ENCODE measurements around the gene SDC1. TPM values are rescaled to one million over a fixed set of nuclear protein-coding genes. Genes with fewer than 3 reads are reported as not detected.

SDC1 gene
- total and polyA plus RNA-seq, 2 donors from 2014 or later: 206 to 266 TPM

DNA sequence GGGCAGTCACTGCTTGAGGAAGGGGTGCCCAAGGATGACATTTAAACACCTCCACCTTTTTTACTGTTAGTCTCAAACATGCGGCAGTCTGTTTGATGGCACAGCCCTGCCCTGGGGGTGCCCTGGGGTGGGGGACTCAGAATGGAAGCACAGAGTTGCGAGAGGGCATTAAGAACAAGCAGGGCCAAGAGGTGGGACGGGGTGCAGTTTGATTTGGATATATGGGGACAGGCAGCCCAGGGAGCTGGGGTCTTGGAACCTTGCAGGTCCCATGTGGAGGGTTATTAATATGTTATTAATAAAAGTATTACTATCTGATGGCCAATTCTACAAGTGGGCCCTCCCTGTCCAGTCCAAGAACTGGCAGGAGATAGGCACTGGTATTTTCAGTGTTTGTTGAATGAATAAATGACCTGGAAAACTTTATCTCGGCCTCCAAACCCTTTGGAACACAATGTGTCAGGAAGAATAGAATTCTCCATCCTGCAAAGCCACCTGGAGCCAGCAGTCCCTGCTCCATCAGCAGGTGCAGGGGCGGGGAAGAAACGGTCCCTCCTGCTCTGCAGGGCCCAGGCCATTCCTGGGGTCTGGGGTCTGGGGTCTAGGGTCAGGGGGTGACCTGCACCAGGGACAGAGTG is 25.2 kb downstream of the SDC1 start:
- Histone ChIP-seq H3K36me3 (ENCODE audit: control insufficient read depth in 2 of 3, insufficient read depth in 3 of 3, low read length in 3 of 3) (peaks cover 0 to 19% (median 5%) of the 10 kb centered on the region in 3 donors), H3K4me1 (ENCODE audit: control insufficient read depth in 2 of 3, insufficient read depth in 2 of 3, low read depth in 1 of 3, low read length in 3 of 3) (peaks cover 2 to 10% (median 6%) of the 10 kb centered on the region in 3 donors), H3K9ac (ENCODE audit: low read length in 3 of 3) (no peak overlapping the region), H3K27me3 (ENCODE audit: control insufficient read depth, insufficient read depth, low read length) (no peaks in the 10 kb centered on the region), H3K9me3 (ENCODE audit: control insufficient read depth in 2 of 3, insufficient read depth in 1 of 3, low read length in 3 of 3) (no peaks in the 10 kb centered on the region), H3K27ac (ENCODE audit: low read depth in 2 of 2, low read length in 2 of 2) (no peak overlapping the region), H3K4me3 (ENCODE audit: low read length in 3 of 3) (no peak overlapping the region)
- intact Hi-C loops (cut with DNase I): no loop called here
- FAIRE-seq: no peak
- TF ChIP-seq, protein P1, sequence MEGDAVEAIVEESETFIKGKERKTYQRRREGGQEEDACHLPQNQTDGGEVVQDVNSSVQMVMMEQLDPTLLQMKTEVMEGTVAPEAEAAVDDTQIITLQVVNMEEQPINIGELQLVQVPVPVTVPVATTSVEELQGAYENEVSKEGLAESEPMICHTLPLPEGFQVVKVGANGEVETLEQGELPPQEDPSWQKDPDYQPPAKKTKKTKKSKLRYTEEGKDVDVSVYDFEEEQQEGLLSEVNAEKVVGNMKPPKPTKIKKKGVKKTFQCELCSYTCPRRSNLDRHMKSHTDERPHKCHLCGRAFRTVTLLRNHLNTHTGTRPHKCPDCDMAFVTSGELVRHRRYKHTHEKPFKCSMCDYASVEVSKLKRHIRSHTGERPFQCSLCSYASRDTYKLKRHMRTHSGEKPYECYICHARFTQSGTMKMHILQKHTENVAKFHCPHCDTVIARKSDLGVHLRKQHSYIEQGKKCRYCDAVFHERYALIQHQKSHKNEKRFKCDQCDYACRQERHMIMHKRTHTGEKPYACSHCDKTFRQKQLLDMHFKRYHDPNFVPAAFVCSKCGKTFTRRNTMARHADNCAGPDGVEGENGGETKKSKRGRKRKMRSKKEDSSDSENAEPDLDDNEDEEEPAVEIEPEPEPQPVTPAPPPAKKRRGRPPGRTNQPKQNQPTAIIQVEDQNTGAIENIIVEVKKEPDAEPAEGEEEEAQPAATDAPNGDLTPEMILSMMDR (IDR thresholded peaks at IDR 0.05; ENCODE audit: borderline replicate concordance, extremely low read depth, insufficient read depth): no peak
- DNase-seq: no peak

DNA sequence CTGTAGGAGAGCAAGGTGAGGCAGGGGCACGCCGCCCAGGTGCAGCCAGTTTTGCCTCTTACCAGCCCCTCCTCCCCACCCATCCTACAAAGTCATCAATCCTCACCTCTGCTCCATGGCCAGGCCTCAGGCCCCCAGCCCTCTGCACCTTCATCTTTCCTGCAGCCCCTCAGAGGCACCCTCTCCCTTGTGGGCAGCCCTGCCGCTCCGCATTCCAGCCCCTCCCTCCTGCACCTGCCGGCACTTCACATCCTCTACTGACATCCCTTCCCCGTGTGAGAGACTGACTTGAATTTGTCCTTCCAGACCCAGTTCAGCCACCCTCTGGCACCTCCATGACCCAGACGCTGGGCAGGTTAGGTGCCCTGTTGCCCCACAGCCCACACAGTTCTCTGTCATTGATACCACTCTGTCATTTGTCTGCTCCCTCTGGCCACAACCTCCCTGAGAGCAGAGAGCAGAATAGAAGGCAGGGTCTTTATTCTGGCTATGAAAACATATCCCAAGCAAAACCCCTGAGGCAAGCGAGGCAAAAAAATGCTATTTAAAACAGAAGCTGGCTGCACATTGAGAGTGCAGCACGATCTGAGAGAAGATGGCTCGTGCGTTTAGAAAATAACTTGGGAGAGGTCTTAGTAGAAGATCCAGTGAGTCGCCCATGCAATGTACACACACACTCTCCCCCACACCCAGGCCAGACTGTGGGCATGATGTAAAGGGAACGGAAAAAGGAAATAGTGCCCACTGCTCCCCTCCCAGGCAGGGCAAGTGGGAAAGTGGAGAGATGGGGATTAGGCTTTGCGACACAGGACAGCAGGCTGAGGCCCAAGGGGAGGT is 25.9 kb downstream of the SDC1 start:
- H3K27me3 ChIP-seq (ENCODE audit: control insufficient read depth, insufficient read depth, low read length): no peaks in the 10 kb centered on the region
- H3K27ac ChIP-seq (ENCODE audit: low read depth in 2 of 2, low read length in 2 of 2): peak overlapping the region in 1 of 2 donors; percentile 35
- H3K9me3 ChIP-seq (ENCODE audit: control insufficient read depth in 2 of 3, insufficient read depth in 1 of 3, low read length in 3 of 3): no peaks in the 10 kb centered on the region
- H3K9ac ChIP-seq (ENCODE audit: low read length in 3 of 3): no peak overlapping the region
- no peak for FAIRE-seq
- H3K4me3 ChIP-seq (ENCODE audit: low read length in 3 of 3): no peak overlapping the region
- DNase-seq: no peak
- TF ChIP-seq, protein P1 (IDR thresholded peaks at IDR 0.05; ENCODE audit: borderline replicate concordance, extremely low read depth, insufficient read depth): no peak
- peaks cover 2 to 9% (median 6%) of the 10 kb centered on the region in 3 donors for H3K4me1 ChIP-seq (ENCODE audit: control insufficient read depth in 2 of 3, insufficient read depth in 2 of 3, low read depth in 1 of 3, low read length in 3 of 3)
- H3K36me3 ChIP-seq (ENCODE audit: control insufficient read depth in 2 of 3, insufficient read depth in 3 of 3, low read length in 3 of 3): peaks cover 0 to 11% (median 3%) of the 10 kb centered on the region in 3 donors
- intact Hi-C loops (cut with DNase I): no loop called here

DNA sequence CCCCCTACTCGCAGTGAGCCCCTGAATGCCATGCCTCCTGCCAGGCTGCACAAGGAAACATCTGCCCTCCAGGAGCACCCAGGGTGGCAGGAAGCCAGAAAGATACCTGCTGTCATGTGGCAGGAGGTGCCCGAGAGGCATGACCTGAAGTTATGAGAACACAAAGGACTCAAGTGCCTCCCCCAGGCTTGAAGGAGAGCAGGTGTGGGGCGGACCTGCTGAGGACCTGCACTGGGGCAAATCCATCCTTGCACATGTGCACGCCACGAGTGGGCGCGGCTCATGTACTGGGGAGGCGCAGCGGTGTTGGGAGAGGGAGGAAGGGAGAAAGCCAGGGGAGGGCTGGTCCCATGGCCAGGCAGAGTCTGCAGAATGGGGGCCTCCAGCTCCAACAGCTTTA is 26.9 kb downstream of the SDC1 start:
- Histone ChIP-seq H3K9ac (ENCODE audit: low read length in 3 of 3) (no peak overlapping the region), H3K27me3 (ENCODE audit: control insufficient read depth, insufficient read depth, low read length) (no peaks in the 10 kb centered on the region), H3K27ac (ENCODE audit: low read depth in 2 of 2, low read length in 2 of 2) (no peak overlapping the region), H3K4me3 (ENCODE audit: low read length in 3 of 3) (no peak overlapping the region), H3K9me3 (ENCODE audit: control insufficient read depth in 2 of 3, insufficient read depth in 1 of 3, low read length in 3 of 3) (no peaks in the 10 kb centered on the region), H3K4me1 (ENCODE audit: control insufficient read depth in 2 of 3, insufficient read depth in 2 of 3, low read depth in 1 of 3, low read length in 3 of 3) (peaks cover 2 to 9% (median 7%) of the 10 kb centered on the region in 3 donors), H3K36me3 (ENCODE audit: control insufficient read depth in 2 of 3, insufficient read depth in 3 of 3, low read length in 3 of 3) (peaks cover 0 to 3% (median 3%) of the 10 kb centered on the region in 3 donors)
- FAIRE-seq (no peak), DNase-seq (no peak)
- intact Hi-C loops (cut with DNase I): no loop called here
- TF ChIP-seq, protein P1 (IDR thresholded peaks at IDR 0.05; ENCODE audit: borderline replicate concordance, extremely low read depth, insufficient read depth): no peak

All from kidney (tissue), 14 donors.